NT2/D1 (cell line): ENCODE results near the gene FOXD2.

ENCODE experiments used
- YY1 ChIP-seq: IDR thresholded peaks from 2 replicates; pipeline ENCODE4 v1.6.1; 2011; ENCODE audit not compliant: insufficient read length, insufficient read depth
- ZNF274 ChIP-seq: IDR thresholded peaks from 2 replicates; pipeline ENCODE4 v1.6.1; 2011; ENCODE audit warnings: mild to moderate bottlenecking, low read depth, low read length

GRCh38 chr1:47431534-47431933, 6.3 kb upstream of the FOXD2 start:
- TF ChIP-seq ZNF274 (no peak), YY1 (no peak)
